Ishikawa (cell line): Measurements from ENCODE around the gene GRP.

Experiments used
- CEBPB ChIP-seq: IDR thresholded peaks from 2 replicates; pipeline ENCODE4 v1.6.1; 2012
- EGR1 ChIP-seq: IDR thresholded peaks from 2 replicates; pipeline ENCODE4 v1.6.1; 2012
- EP300 ChIP-seq: IDR thresholded peaks from 2 replicates; pipeline ENCODE4 v1.6.1; 2012; ENCODE audit warnings: borderline replicate concordance
- FOXM1 ChIP-seq: IDR thresholded peaks from 2 replicates; pipeline ENCODE4 v1.6.1; 2012; ENCODE audit warnings: low read depth, borderline replicate concordance
- MAX ChIP-seq: IDR thresholded peaks from 2 replicates; pipeline ENCODE4 v1.6.1; 2012
- NFIC ChIP-seq: IDR thresholded peaks from 2 replicates; pipeline ENCODE4 v1.6.1; 2012
- RAD21 ChIP-seq: IDR thresholded peaks from 2 replicates; pipeline ENCODE4 v1.6.1; 2012; ENCODE audit warnings: low read depth
- REST ChIP-seq: IDR thresholded peaks from 2 replicates; pipeline ENCODE4 v1.6.1; 2012; ENCODE audit warnings: low read depth, mild to moderate bottlenecking
- TAF1 ChIP-seq: IDR thresholded peaks from 2 replicates; pipeline ENCODE4 v1.6.1; 2012; ENCODE audit warnings: low read depth, mild to moderate bottlenecking
- TCF12 ChIP-seq: IDR thresholded peaks from 2 replicates; pipeline ENCODE4 v1.6.1; 2012; ENCODE audit warnings: low read depth
- YY1 ChIP-seq: IDR thresholded peaks from 2 replicates; pipeline ENCODE4 v1.6.1; 2012; ENCODE audit warnings: low read depth
- ZBTB7A ChIP-seq: IDR thresholded peaks from 2 replicates; pipeline ENCODE4 v1.6.1; 2012; ENCODE audit warnings: low read depth
- TF ChIP-seq, protein P1 (sequence below): IDR thresholded peaks from 2 replicates; pipeline ENCODE4 v1.6.1; 2012

Gene GRP

DNA sequence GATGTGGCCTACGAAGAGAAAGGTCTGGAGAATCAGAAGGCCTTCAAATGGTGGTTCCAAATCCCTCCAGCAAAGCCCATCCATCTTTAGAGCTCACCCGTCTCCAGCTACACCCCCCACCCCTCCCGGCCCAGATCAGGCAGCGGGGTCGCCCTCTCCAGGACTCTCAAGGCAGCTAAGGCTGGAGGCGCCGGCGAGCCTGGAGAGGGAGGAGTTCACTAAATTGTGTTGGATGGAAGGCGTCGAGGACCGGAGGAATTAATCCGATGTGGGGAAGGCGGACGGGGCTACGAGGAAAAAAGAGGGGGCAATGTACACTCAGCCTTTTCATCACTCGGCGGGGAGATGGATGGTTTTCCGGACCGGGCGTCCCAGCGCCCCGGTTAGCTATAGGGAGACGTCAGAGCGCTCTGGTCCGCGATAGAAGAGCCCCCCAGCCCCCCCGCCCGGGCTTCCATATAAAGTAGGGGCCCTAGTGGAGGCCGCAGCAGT, at the start of gene GRP:
Gene GRP, plus strand, starts transcription at position 487 of the 492 bp plus-strand sequence. CDS start 108 bp downstream, outside the sequence.
- no peak for TF ChIP-seq RAD21
- no peak for TF ChIP-seq REST
- no peak for TF ChIP-seq TAF1
- TF ChIP-seq MAX, result no peak
- no peak for TF ChIP-seq YY1
- no peak for TF ChIP-seq NFIC

DNA sequence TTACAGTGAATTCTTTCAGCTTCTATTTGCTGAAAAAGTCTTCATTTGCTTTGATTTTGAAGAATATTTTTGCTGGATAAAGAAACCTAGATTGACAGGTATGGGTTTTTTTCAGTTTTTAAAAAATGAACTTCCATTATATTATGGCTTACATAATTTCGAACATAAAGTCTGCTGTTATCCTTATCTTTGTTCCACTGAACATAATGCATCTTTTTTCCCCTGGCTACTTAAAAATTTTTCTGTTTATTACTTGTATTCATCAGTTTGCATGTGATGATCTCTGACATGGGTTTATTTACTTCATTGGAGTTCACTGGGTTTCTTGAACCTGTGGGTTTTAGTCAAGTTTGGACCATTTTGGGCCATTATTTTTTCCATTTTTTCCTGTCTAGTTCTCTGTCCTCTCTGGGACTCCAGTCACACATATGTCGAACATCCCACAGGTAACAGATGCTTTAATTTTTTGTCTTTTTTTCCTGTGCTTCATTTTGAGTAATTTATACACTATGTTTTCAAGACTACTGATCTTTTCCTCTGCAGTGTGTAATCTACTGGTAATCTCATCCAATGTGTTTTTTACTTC, 47.2 kb upstream of the GRP start:
- TF ChIP-seq ZBTB7A (no peak), MAX (no peak), REST (no peak), FOXM1 (no peak), EGR1 (no peak), EP300 (no peak)
- TF ChIP-seq, protein P1, sequence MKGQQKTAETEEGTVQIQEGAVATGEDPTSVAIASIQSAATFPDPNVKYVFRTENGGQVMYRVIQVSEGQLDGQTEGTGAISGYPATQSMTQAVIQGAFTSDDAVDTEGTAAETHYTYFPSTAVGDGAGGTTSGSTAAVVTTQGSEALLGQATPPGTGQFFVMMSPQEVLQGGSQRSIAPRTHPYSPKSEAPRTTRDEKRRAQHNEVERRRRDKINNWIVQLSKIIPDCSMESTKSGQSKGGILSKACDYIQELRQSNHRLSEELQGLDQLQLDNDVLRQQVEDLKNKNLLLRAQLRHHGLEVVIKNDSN, result no peak

GRCh38 chr18:59177485-59177884, 42.5 kb upstream of the GRP start:
- TF ChIP-seq, protein P1, result no peak
- TF ChIP-seq TAF1, result no peak
- TF ChIP-seq NFIC, result no peak
- TF ChIP-seq YY1, result no peak
- TF ChIP-seq CEBPB, result no peak
- TF ChIP-seq MAX, result no peak
- TF ChIP-seq ZBTB7A, result no peak
- no peak for TF ChIP-seq TCF12

DNA sequence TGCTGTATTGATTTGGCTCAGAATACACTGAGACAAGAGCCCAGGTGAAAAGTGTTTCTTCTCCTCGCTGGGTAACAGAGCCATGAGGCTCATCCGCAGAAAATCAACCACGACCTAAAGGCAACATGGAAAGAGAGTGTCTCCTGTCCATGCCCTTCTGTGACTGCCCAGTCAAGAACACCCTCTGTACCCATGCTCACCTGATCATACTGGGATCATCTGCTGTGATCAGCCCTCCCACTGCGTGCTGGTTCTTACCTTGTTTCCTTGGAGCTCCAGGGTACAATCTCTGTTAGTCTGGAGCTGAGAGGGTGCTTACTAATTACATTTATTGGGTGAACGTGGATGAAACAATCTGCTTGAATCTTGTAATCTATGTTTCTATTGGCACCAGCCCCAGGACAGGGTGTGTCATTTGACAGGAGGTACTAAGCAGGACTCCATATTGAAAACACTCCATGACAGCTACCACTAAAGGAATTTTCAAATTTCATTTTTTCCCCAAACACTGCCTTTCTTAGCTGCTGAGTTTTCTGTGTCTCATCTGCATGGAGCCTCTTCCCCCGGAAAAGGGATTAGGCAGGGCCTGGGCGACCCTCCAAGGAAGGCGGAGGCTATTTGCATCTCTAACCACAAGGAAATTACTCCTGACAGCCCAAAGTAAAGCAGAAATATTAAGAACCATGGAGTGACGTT, 39.7 kb upstream of the GRP start:
- no peak for TF ChIP-seq FOXM1

DNA sequence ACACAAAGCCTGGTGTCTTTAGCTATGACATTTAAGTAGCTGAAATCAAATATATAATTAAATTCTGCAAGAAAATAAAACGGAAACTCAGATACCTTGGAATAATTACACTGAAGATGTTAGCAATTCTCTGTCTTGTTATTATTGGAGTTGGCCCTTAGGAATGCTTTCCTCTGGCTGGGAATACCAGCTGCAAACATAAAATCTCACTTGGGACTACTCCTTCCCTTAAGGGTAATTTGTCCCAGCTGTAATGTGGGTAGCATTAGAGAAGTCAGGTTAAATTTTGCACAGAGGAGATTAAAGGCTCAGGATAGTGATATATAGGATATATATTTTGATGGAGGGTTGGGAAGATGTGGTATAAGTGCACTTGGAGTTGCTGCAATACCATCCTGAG, 37.3 kb upstream of the GRP start:
- TF ChIP-seq ZBTB7A (no peak), RAD21 (no peak), REST (no peak), TCF12 (no peak), EP300 (no peak), MAX (no peak)
